ENCODE data around the gene PANX2.

DNA sequence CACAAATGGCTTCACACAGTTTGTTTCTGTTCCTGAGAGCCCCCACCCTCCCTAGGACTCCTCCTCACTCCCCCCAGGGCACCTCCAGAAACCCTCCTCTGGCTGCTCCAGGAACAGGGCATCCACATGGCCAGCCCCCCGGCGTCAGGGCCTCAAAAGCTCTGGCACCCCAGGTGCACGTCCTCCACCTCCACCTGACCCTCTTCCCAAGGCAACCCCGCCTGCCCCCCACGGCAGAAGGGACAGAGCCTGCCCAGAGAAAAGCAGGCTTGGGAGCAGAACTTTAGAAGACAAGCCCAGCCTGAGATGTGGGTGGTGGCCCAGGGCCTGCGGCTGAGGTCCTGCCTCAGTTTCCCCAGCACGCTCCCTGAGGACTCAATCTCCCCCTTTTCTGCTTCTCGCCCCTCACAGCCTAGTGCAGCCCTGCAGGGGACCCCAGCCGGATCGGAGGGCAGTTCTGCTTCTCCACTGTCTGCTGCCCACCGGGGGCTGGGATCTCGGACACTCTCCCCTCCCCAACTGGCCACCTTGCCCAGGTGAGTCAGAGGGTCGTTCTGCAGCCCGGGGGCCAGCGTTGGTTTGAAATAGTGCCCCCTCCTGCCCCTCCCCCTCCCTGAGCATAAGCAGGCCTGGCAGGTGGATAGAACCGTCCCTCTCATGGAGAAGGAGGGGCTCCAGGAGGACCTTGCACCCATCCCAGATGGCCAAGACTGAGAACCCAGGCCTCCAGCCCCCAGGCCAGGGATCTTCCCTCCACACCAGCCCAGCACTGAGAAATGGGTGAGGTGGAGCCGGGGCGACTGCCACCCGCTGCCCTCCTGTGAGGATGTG, 12.8 kb downstream of the PANX2 start:
- TF ChIP-seq, protein P1, sequence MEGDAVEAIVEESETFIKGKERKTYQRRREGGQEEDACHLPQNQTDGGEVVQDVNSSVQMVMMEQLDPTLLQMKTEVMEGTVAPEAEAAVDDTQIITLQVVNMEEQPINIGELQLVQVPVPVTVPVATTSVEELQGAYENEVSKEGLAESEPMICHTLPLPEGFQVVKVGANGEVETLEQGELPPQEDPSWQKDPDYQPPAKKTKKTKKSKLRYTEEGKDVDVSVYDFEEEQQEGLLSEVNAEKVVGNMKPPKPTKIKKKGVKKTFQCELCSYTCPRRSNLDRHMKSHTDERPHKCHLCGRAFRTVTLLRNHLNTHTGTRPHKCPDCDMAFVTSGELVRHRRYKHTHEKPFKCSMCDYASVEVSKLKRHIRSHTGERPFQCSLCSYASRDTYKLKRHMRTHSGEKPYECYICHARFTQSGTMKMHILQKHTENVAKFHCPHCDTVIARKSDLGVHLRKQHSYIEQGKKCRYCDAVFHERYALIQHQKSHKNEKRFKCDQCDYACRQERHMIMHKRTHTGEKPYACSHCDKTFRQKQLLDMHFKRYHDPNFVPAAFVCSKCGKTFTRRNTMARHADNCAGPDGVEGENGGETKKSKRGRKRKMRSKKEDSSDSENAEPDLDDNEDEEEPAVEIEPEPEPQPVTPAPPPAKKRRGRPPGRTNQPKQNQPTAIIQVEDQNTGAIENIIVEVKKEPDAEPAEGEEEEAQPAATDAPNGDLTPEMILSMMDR (IDR thresholded peaks at IDR 0.05 in 4 of 5, conservative IDR thresholded peaks at IDR 0.05 in 1 of 5), result no peak
- no peak for TF ChIP-seq POLR2A (IDR thresholded peaks at IDR 0.05)

Data from gastrocnemius medialis (tissue), 4 donors.